T-helper 17 cell (primary cell): ENCODE results near the gene CCDC195. TPM values are rescaled to one million over a fixed set of nuclear protein-coding genes. Genes with fewer than 3 reads are reported as not detected.

Source experiments
- ATAC-seq: fragments of 150-1000 bp; cut with Tn5 transposase; 2 replicates; pipeline ENCODE4 v1.10.0; 2021; ENCODE audit warnings: mild to moderate bottlenecking, moderate library complexity
- DNase-seq, 3 donors: peaks; one replicate each; pipeline versions ENCODE4 v3.0.0 to v3.0.0-alpha.2; 2020 to 2021
- H3K9me3 ChIP-seq: one replicate; pipeline ENCODE4 v1.7.0; 2013; ENCODE audit warnings: low read length, mild to moderate bottlenecking; ENCODE audit not compliant: control insufficient read depth, poor library complexity, severe bottlenecking
- H3K27ac Mint-ChIP-seq: one replicate; pipeline ENCODE4 v1.8.0; 2022; ENCODE audit warnings: mild to moderate bottlenecking, moderate library complexity, mixed read lengths
- H3K27me3 Mint-ChIP-seq: one replicate; pipeline ENCODE4 v1.8.0; 2022; ENCODE audit warnings: mixed read lengths
- H3K36me3 Mint-ChIP-seq: one replicate; pipeline ENCODE4 v1.8.0; 2022; ENCODE audit warnings: low read depth, mixed read lengths
- H3K4me1 Mint-ChIP-seq: one replicate; pipeline ENCODE4 v1.8.0; 2022; ENCODE audit warnings: mild to moderate bottlenecking, mixed read lengths
- H3K4me3 Mint-ChIP-seq: one replicate; pipeline ENCODE4 v1.8.0; 2022; ENCODE audit warnings: mild to moderate bottlenecking, moderate library complexity, mixed read lengths
- total RNA-seq, 4 donors: library from RNA in 2 of 4; stranded (reverse) in 2 of 4; gene quantifications; one replicate each; pipeline ENCODE4 v1.2.3 and lab custom pipeline; 2022 to 2026

Gene CCDC195
- total RNA-seq, 2 donors from 2014 or later: not detected

DNA sequence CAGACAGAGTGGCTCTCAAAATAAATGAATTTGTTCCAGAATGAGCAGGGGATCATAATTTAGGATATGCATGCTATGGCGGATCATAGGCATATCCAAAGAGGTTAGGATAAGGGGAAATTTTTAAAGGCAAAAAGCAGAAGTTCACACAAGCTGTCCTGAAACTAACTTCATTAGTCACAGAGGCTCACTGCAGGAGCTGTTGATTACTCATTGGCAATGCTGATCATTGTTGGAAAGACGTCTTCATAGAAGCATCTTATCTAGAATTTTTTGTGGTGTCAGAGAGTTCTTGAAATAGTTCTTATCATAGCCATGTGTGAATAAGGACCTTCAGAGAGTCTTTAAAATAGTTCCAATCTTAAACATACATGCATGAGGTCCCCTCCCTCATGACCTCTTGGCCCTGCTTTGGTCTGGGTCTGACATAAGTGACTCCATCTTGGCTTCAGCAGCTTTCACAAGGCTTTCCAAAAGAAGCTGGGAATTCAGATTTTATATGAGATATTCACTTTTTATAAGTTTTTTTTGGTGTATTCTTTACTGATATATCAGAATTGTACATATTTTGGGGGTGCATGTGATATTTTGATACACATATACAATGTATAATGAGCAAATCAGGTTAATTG is 7.5 kb upstream of the CCDC195 start:
- Mint-ChIP-seq H3K27me3 (peaks cover 4% of the 10 kb centered on the region), H3K36me3 (no peaks in the 10 kb centered on the region)

DNA sequence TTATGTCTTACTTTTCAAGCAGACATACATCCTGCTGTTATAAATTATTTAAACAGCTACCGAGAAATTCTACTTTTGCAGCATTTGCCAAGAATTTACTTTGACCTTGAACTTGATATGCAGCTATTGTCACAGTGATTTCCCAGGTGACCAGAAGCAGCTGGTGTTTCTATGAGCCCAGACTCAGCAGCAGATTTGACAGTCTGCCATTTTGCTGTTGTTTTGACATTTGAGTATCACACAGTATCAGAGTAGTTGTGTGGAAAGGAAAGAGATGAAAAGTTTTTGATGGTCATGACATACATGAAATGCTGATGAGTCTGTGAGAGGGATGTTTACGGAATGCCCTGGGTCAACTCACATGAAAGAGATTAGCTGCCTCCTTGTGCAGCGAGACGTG is 6.6 kb upstream of the CCDC195 start:
- no peak overlapping the region for H3K27ac Mint-ChIP-seq

More for the DNA sequence above, 7.5 kb upstream of the CCDC195 start:
- Mint-ChIP-seq H3K4me1 (no peaks in the 10 kb centered on the region), H3K4me3 (no peak overlapping the region), H3K27ac (no peak overlapping the region)
- DNase-seq (no peak), ATAC-seq (no peak)
- no peaks in the 10 kb centered on the region for H3K9me3 ChIP-seq

DNA sequence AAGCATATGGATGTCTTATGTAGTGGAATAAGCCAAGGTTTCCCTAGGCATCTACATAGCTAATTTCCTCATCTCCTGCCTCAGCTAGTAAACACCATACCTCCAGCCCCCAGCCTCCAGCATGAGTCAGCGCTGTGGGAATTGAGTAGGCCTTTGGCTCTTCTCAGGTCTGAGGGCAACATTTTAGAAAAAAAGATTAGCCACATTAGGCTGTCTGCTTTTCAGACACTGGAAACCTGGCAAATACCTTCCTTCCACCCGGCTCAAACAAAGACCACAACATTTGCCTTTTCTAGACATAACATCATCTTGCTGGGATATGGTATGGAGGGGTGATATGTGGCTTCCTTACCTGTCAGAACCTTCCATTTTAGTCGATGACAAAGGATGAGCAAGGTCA is 6.1 kb upstream of the CCDC195 start:
- no peak for ATAC-seq
- H3K4me3 Mint-ChIP-seq: no peak overlapping the region
- H3K36me3 Mint-ChIP-seq: no peaks in the 10 kb centered on the region

More for the DNA sequence above, 6.6 kb upstream of the CCDC195 start:
- Mint-ChIP-seq H3K36me3 (no peaks in the 10 kb centered on the region), H3K27me3 (peaks cover 4% of the 10 kb centered on the region), H3K4me1 (no peaks in the 10 kb centered on the region), H3K4me3 (no peak overlapping the region)
- no peaks in the 10 kb centered on the region for H3K9me3 ChIP-seq
- DNase-seq (no peak), ATAC-seq (no peak)

DNA sequence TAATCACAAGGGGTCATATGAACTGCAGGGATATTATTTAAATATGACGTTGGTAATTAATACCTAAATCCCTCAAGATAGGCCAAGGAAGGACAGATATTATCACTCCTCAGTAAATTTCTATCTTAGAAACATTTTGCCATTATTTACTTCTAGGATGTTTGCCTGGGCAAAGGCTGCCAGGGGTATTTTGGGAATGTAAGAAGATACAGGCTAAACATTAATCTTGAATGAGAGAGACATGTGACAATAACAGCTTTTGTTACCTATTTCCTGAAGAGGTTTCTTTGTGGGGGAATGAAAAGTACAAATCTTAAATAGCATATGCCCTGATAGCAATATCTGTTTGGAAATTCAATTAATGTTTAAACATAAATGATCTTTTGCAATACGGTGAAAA is 756 bp upstream of the CCDC195 start:
- DNase-seq (no peak), ATAC-seq (no peak)
- Mint-ChIP-seq H3K27ac (no peak overlapping the region), H3K36me3 (no peaks in the 10 kb centered on the region), H3K4me1 (no peaks in the 10 kb centered on the region), H3K4me3 (no peak overlapping the region), H3K27me3 (peaks cover 24% of the 10 kb centered on the region)
- H3K9me3 ChIP-seq: no peaks in the 10 kb centered on the region

More for the DNA sequence above, 6.1 kb upstream of the CCDC195 start:
- no peaks in the 10 kb centered on the region for H3K9me3 ChIP-seq
- Mint-ChIP-seq H3K27me3 (peaks cover 4% of the 10 kb centered on the region), H3K27ac (no peak overlapping the region), H3K4me1 (no peaks in the 10 kb centered on the region)
- no peak for DNase-seq

DNA sequence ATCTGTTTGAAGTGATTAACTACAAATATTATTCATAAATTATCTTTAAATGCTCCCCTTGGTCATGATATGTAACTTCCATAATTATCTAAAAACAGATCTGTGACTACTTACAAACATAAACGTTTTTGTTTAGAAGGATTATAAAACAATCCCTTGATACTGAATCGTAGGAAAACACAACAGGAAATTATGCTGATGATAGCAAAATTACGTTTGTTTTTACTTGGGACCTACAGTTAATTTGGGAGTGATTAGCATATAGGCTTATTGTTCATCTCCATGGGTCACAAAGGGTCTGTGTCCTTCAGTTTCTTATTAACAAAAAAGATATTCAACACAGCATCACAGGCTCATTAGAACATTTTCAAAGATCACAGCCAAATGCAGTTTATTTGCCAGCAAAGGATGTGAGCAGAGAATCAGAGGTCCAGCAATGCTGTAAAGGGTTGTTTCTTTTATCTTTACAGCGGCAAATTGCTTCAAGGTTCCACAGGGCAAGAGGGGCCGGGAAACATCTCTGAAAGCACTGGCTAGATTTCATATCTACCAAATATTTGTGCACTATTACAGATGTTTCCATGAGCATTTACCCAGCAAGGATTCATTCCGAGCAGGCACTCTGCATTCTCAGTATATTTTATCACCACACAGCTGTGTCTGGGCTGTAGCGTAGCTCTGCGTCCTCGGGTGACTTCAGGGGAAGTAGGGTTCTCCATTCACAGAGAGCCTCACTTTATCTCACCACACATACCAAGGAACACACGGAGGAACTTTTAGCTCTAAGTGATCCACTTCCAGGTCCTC is 4.1 kb downstream of the CCDC195 start:
- no peaks in the 10 kb centered on the region for H3K36me3 Mint-ChIP-seq
- H3K27me3 Mint-ChIP-seq: peaks cover 57% of the 10 kb centered on the region
- no peak overlapping the region for H3K27ac Mint-ChIP-seq
- H3K4me1 Mint-ChIP-seq: no peaks in the 10 kb centered on the region
- no peak overlapping the region for H3K4me3 Mint-ChIP-seq
- H3K9me3 ChIP-seq: no peaks in the 10 kb centered on the region
- no peak for ATAC-seq
- DNase-seq: no peak

DNA sequence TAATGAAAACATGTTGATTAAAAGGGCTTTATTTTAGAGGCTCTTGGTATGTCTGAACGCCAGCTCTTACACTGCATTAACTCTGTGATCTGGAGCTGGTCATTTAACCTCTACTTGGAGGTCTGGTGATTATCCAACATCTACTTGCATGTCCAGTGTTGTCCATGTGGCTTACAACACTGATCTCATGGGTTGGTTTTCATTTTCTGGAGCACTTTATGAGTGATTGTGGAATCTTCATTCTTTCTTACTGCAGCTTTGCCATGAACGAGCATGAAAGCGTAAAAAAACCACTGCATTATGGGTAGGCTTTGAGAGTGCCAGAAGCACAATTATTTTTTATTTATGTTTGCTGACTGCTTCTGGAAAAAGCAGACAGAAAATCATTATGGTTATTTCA is 4.8 kb downstream of the CCDC195 start:
- no peaks in the 10 kb centered on the region for H3K4me1 Mint-ChIP-seq
- no peak overlapping the region for H3K27ac Mint-ChIP-seq
- DNase-seq (no peak), ATAC-seq (no peak)
- no peaks in the 10 kb centered on the region for H3K9me3 ChIP-seq
- no peaks in the 10 kb centered on the region for H3K36me3 Mint-ChIP-seq
- H3K4me3 Mint-ChIP-seq: no peak overlapping the region
- peaks cover 52% of the 10 kb centered on the region for H3K27me3 Mint-ChIP-seq

DNA sequence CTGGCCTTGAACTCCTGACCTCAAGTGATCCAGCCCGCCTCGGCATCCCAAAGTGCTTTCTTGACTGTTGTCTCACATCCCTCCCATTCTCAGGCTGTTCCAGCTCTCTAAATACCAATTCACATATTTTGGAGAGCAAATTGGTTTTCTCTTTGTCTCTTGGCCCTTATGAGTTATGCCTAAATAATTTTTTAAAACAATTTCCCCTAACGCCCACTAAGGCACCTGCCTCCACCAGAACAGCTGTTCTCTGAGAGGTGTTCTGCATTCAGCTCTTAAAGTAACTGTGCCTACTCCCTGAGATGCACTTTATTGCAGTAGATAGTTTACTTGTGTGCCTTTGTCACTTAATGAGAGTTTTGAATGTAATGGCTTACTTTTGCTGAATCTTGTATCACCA is 6.9 kb downstream of the CCDC195 start:
- ATAC-seq (no peak), DNase-seq (no peak)
- Mint-ChIP-seq H3K36me3 (no peaks in the 10 kb centered on the region), H3K27me3 (peaks cover 39% of the 10 kb centered on the region), H3K4me1 (no peaks in the 10 kb centered on the region), H3K27ac (peak overlapping the region; percentile 60), H3K4me3 (no peak overlapping the region)
- H3K9me3 ChIP-seq: no peaks in the 10 kb centered on the region

DNA sequence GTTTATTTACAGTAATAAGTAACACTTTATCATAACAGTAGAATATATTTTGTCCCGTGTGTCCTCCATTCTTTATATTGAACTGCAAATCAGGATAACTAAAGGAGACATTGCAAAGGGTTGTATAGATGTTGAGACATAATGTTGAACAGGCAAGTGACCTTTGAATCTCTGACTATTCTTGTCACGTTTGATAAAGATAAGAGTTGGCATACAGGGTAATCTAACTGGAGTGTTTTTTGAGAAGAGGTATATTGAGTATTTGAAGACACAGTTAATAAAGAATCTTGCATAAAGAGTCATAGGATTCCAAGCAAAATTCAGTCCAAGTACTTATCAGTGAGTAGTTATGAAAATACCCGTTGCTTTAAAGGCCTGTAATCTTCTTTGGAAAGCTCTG is 21.7 kb downstream of the CCDC195 start:
- no peak for DNase-seq
- Mint-ChIP-seq H3K36me3 (no peaks in the 10 kb centered on the region), H3K4me3 (no peak overlapping the region), H3K27ac (no peak overlapping the region), H3K27me3 (no peaks in the 10 kb centered on the region), H3K4me1 (no peaks in the 10 kb centered on the region)
- ATAC-seq: no peak
- no peaks in the 10 kb centered on the region for H3K9me3 ChIP-seq

DNA sequence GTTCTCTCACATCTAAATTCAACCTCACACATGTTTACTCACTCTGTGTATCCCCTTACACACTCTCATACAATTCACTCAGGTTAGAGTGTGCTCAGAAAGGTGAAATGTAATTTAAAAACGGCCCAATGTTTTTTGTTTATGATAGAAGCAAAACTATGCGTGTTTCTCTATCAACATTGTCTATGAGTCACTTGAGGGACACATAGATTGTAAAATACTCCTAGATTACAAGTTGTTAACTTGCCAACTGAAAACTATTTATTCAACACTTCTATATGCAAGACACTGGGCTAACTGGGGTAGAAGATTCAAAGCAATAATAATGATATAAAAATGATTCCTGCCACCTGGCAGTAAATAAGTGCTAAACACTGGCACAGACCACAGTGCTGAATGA is 24.6 kb downstream of the CCDC195 start:
- no peak overlapping the region for H3K27ac Mint-ChIP-seq
- DNase-seq: no peak
- no peaks in the 10 kb centered on the region for H3K27me3 Mint-ChIP-seq
- ATAC-seq: no peak
- no peaks in the 10 kb centered on the region for H3K4me1 Mint-ChIP-seq
- no peaks in the 10 kb centered on the region for H3K36me3 Mint-ChIP-seq
- H3K4me3 Mint-ChIP-seq: no peak overlapping the region
- no peaks in the 10 kb centered on the region for H3K9me3 ChIP-seq

DNA sequence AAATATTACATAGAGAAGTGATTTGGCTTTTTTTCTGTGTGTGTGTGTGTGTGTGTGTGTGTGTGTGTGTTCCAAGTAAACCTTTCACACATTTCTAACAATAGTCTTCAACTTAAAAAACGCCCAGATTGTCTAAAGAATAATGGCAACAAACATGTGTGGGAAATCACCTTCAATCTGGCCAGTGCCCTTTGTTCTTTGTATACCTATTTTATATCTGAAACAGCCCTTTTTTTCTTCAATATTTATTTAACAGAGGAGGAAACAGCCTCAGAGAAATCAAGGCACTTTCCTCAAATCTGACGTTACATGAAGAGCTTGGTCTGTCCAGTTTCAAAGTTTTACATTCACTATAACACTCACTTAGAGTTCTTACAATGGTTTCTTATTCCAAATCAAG is 25.3 kb downstream of the CCDC195 start:
- Mint-ChIP-seq H3K4me1 (no peaks in the 10 kb centered on the region), H3K27ac (no peak overlapping the region), H3K36me3 (no peaks in the 10 kb centered on the region), H3K27me3 (peaks cover 4% of the 10 kb centered on the region), H3K4me3 (no peak overlapping the region)
- H3K9me3 ChIP-seq: no peaks in the 10 kb centered on the region
- no peak for ATAC-seq
- DNase-seq: no peak

DNA sequence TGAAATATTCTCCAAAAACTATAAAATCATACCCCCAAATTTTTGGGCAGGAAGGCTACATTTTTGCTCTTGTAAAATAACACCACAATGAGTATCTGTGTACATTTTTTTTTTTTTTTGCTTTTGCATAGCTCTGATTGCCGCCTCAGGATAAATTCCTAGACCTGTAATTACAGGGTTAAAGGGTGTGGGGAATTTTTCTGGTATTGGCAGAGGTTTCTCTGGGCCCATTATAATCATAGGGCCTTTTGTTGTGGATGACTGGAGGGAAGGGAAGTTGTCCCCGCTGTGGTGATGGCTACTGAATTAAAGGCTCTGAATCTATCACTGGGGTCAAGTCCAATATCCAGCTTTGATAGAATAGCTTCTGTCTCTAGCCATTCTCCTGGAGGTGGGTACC is 26.6 kb downstream of the CCDC195 start:
- Mint-ChIP-seq H3K27me3 (peaks cover 11% of the 10 kb centered on the region), H3K4me1 (no peaks in the 10 kb centered on the region), H3K4me3 (no peak overlapping the region), H3K36me3 (no peaks in the 10 kb centered on the region), H3K27ac (no peak overlapping the region)
- H3K9me3 ChIP-seq: no peaks in the 10 kb centered on the region
- no peak for DNase-seq
- ATAC-seq: no peak

DNA sequence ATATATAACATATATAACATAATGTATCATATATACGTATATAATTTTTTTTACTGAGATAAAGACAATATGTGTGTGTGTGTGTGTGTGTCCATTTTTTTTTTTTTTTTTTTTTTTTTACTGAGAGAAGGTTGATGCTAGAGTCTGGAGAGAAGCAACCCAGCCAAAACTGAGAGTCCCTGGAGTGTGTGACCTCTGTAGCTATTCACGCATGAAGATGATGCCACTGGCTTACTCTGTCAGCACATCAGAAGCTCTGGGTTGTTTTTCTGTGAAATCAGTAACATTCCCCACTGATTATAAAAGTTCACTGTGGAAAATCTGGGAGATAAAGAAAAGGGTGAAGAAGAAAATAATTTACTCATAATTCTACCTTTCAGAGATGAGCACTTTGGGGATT is 27.2 kb downstream of the CCDC195 start:
- H3K9me3 ChIP-seq: no peaks in the 10 kb centered on the region
- Mint-ChIP-seq H3K27me3 (peaks cover 12% of the 10 kb centered on the region), H3K27ac (no peak overlapping the region), H3K4me1 (no peaks in the 10 kb centered on the region), H3K4me3 (no peak overlapping the region), H3K36me3 (no peaks in the 10 kb centered on the region)
- no peak for ATAC-seq
- DNase-seq: no peak

DNA sequence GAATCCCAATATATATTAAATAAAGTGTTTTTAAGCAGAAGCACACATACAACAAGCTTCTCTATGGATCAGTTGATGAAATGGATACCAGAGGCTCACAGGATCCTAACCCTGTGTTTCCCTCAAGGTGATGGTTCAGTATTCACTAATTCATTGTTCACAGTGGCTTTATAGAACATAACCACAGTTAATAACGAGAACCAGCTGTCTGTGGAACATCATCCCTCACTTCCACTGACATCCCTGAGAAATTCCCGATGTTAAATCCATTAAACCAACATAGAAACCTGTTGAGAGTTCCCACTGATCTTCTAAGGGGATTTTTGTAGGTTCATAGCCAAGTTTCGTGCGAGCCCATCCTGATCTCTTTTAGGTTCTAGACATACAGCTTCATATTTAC is 29.0 kb downstream of the CCDC195 start:
- H3K36me3 Mint-ChIP-seq: no peaks in the 10 kb centered on the region
- no peak for ATAC-seq
- peaks cover 12% of the 10 kb centered on the region for H3K27me3 Mint-ChIP-seq
- no peak overlapping the region for H3K4me3 Mint-ChIP-seq
- H3K4me1 Mint-ChIP-seq: no peaks in the 10 kb centered on the region
- H3K9me3 ChIP-seq: no peaks in the 10 kb centered on the region
- DNase-seq: no peak
- H3K27ac Mint-ChIP-seq: no peak overlapping the region

DNA sequence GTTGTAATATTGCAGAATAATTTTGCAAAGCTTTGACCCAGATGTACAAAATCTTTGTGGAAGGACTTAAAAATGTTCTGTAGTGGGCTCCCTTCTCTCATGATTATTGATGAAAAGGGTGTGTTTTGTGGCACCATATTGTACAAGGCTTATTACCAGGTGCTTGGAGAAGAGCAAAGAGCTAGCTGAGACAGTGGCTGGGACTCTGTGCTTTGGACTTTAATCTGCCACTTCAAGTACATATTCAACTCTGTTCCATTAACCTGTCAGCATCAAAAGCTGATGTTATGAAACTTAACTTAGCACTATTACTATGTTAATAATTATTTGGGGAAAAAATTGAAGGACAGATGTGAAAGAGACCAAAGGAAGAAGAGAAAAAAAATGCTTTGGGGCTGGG is 31.0 kb downstream of the CCDC195 start:
- Mint-ChIP-seq H3K27ac (no peak overlapping the region), H3K36me3 (no peaks in the 10 kb centered on the region), H3K4me1 (no peaks in the 10 kb centered on the region), H3K4me3 (no peak overlapping the region), H3K27me3 (peaks cover 12% of the 10 kb centered on the region)
- DNase-seq: no peak
- H3K9me3 ChIP-seq: no peaks in the 10 kb centered on the region
- no peak for ATAC-seq
